GM18858 (cell line): ENCODE results near the gene PKD2L2.
"Not testable (repeated sequence)": the region's sequence is repeated elsewhere in the genome, so short reads cannot be mapped to it uniquely, and the experiment has no call there.

Source experiments
- ATAC-seq: cut with Tn5 transposase; IDR thresholded peaks from one replicate; pipeline ENCODE4 v1.9.1; 2021; ENCODE audit not compliant: unreplicated experiment

PKD2L2 gene

GRCh38 chr5:137888863-137889759 lies at the start of gene PKD2L2:
Gene PKD2L2 (plus strand): TSS chr5:137889457. CDS start chr5:137889492, 35 bp downstream.
- peak; percentile 74 for ATAC-seq

GRCh38 chr5:137842296-137842695 lies 47.0 kb upstream of the PKD2L2 start:
- no peak for ATAC-seq

- ATAC-seq = no peak
These were observed 45.5 kb upstream of the PKD2L2 start for GRCh38 chr5:137843676-137844299.

GRCh38 chr5:137845472-137845871 lies 43.8 kb upstream of the PKD2L2 start:
- ATAC-seq = no peak

GRCh38 chr5:137847687-137848086 lies 41.6 kb upstream of the PKD2L2 start:
- ATAC-seq = no peak

GRCh38 chr5:137853165-137853564 lies 36.1 kb upstream of the PKD2L2 start:
- not testable (repeated sequence) for ATAC-seq

GRCh38 chr5:137856201-137856600 lies 33.1 kb upstream of the PKD2L2 start:
- no peak for ATAC-seq

- ATAC-seq = no peak
These were observed 32.1 kb upstream of the PKD2L2 start for GRCh38 chr5:137856916-137857862.

GRCh38 chr5:137858223-137858916 lies 30.9 kb upstream of the PKD2L2 start:
- ATAC-seq = peak; percentile 75

GRCh38 chr5:137858954-137859353 lies 30.3 kb upstream of the PKD2L2 start:
- no peak for ATAC-seq

- no peak for ATAC-seq
These were observed 27.0 kb upstream of the PKD2L2 start for GRCh38 chr5:137862251-137862650.

- not testable (repeated sequence) for ATAC-seq
These were observed 25.6 kb upstream of the PKD2L2 start for GRCh38 chr5:137863653-137864052.

- ATAC-seq = no peak
These were observed 22.5 kb upstream of the PKD2L2 start for GRCh38 chr5:137866541-137867388.

- no peak for ATAC-seq
These were observed 21.6 kb upstream of the PKD2L2 start, which contains the start of gene MYOT for GRCh38 chr5:137867664-137868063. Gene MYOT (plus strand): TSS chr5:137867860. CDS start chr5:137870652, 2,792 bp downstream.

GRCh38 chr5:137870647-137871339 lies 18.5 kb upstream of the PKD2L2 start:
- ATAC-seq = no peak

- no peak for ATAC-seq
These were observed 17.7 kb upstream of the PKD2L2 start for GRCh38 chr5:137871571-137871970.

- no peak for ATAC-seq
These were observed 16.8 kb upstream of the PKD2L2 start for GRCh38 chr5:137872466-137872865.

GRCh38 chr5:137876101-137876500 lies 13.2 kb upstream of the PKD2L2 start:
- no peak for ATAC-seq

- no peak for ATAC-seq
These were observed 8.9 kb upstream of the PKD2L2 start for GRCh38 chr5:137880313-137880712.
